K562 (cell line): ENCODE measurements around the gene CPSF4L. TPM values are rescaled to one million over a fixed set of nuclear protein-coding genes. Genes with fewer than 3 reads are reported as not detected.

Source experiments
- ATF3 ChIP-seq, 2 experiments: fragments of 450-650 bp in 1 of 2; sonication (generic) in 1 of 2; formaldehyde crosslinking in 1 of 2; IDR thresholded peaks in 1 of 2; conservative IDR thresholded peaks in 1 of 2; 2 replicates each; pipeline versions ENCODE4 v1.6.1 to v1.8.1; 2016 to 2023; ENCODE audit warnings: mild to moderate bottlenecking in 2 of 2, moderate library complexity in 2 of 2, inconsistent platforms in 1 of 2, missing genetic modification reagents in 1 of 2
- ATF7 ChIP-seq: fragments of 450-650 bp; IDR thresholded peaks from 2 replicates; pipeline ENCODE4 v1.7.1; 2014; ENCODE audit warnings: mild to moderate bottlenecking, moderate library complexity
- CBX5 ChIP-seq: IDR thresholded peaks from 2 replicates; pipeline ENCODE4 v1.6.1; 2014; ENCODE audit warnings: low read depth, borderline replicate concordance
- GATA2 ChIP-seq: sonication (generic); formaldehyde crosslinking; IDR thresholded peaks from 2 replicates; pipeline ENCODE4 v1.4.0; 2020; ENCODE audit warnings: mild to moderate bottlenecking, missing genetic modification reagents
- GTF2E2 ChIP-seq: fragments of 200-800 bp; sonication (Bioruptor generic); IDR thresholded peaks from 2 replicates; pipeline ENCODE4 v1.6.1; 2016; ENCODE audit warnings: missing genetic modification characterization, missing compliant biosample characterization
- HDAC3 ChIP-seq: fragments of 450-650 bp; IDR thresholded peaks from 2 replicates; pipeline ENCODE4 v1.6.1; 2018; ENCODE audit warnings: borderline replicate concordance, mild to moderate bottlenecking, moderate library complexity; ENCODE audit not compliant: partially characterized antibody
- JUND ChIP-seq, 2 experiments: IDR thresholded peaks; 2 replicates in 1 of 2; 3 replicates in 1 of 2; pipeline ENCODE4 v1.6.1; 2011; ENCODE audit warnings: borderline replicate concordance in 2 of 2, low read depth in 2 of 2, low read length in 2 of 2, improper control_type of control experiment in 1 of 2, missing biosample characterization in 1 of 2, missing genetic modification characterization in 1 of 2, missing genetic modification reagents in 1 of 2
- MITF ChIP-seq: IDR thresholded peaks from 2 replicates; pipeline ENCODE4 v1.6.1; 2014; ENCODE audit warnings: antibody characterized with exemption
- MXI1 ChIP-seq: IDR thresholded peaks from 2 replicates; pipeline ENCODE4 v1.6.1; 2011; ENCODE audit warnings: low read depth, mild to moderate bottlenecking, improper control_type of control experiment, low read length
- PML ChIP-seq: IDR thresholded peaks from 2 replicates; pipeline ENCODE4 v1.6.1; 2012; ENCODE audit warnings: low read length, inconsistent platforms
- SMARCA4 ChIP-seq: fragments of 450-650 bp; IDR thresholded peaks from 2 replicates; pipeline ENCODE4 v1.6.1; 2016
- ZNF133 ChIP-seq: fragments of 250-450 bp; sonication (Bioruptor Pico); IDR thresholded peaks from 2 replicates; pipeline ENCODE4 v1.4.0; 2020; ENCODE audit warnings: mild to moderate bottlenecking
- ZNF24 ChIP-seq: fragments of 450-650 bp; IDR thresholded peaks from 2 replicates; pipeline ENCODE4 v1.6.1; 2016
- ZNF395 ChIP-seq: fragments of 200-800 bp; sonication (Bioruptor generic); IDR thresholded peaks from 2 replicates; pipeline ENCODE4 v1.6.1; 2017; ENCODE audit warnings: missing genetic modification characterization, missing compliant biosample characterization
- ZNF589 ChIP-seq: fragments of 200-800 bp; sonication (Bioruptor generic); IDR thresholded peaks from 2 replicates; pipeline ENCODE4 v1.6.1; 2016; ENCODE audit warnings: low read depth, missing genetic modification characterization, missing compliant biosample characterization
- polyA plus RNA-seq, 8 experiments: library from polyadenylated mRNA; depleted of rRNA in 4 of 8; stranded (reverse) in 5 of 8; unstranded in 3 of 8; fragments of >200 nt; fragmentation: Nextera tagmentation in 2 of 8; fragmentation: Illumina TruSeq in 1 of 8; extraction: Ambion mirVana in 2 of 8; extraction: Trizol in 1 of 8; gene quantifications; 2 replicates each; pipeline versions ENCODE4 v1.2.1 to v1.2.3, GENCODE V29; 2011 to 2014; ENCODE audit warnings: inconsistent platforms in 1 of 8, missing spikeins in 1 of 8
- total RNA-seq, 7 experiments: library from RNA; depleted of rRNA in 6 of 7; stranded (reverse); fragments of >200 nt in 6 of 7; fragmentation: Illumina TruSeq in 2 of 7; extraction: Trizol in 2 of 7; gene quantifications; 2 replicates each; pipeline versions ENCODE4 v1.2.1 to v1.2.3, GENCODE V29; 2011 to 2021; ENCODE audit warnings: low replicate concordance in 1 of 7

The CPSF4L gene
- total and polyA plus RNA-seq, 9 of the 15 experiments (the other 6 are each of a cell fraction or from before 2014, with no cell fraction given) = not detected

- TF ChIP-seq CBX5 (no peak), ZNF589 (CRISPR knock-in tag) (no peak), ATF3 (IDR thresholded peaks at IDR 0.05) (peak; percentile 46; the same call in 1 of the 2 replicates), ATF3 (CRISPR knock-in tag; conservative IDR thresholded peaks at IDR 0.05) (no peak), JUND (IDR thresholded peaks at IDR 0.05; ENCODE audit: borderline replicate concordance, low read depth, low read length) (0 out of 2 replicates have a peak, but pooled peaks have one; percentile 24), JUND (tag; IDR thresholded peaks at IDR 0.05; ENCODE audit: borderline replicate concordance, low read depth, low read length) (no peak), ZNF395 (no peak), SMARCA4 (peak; percentile 34; the same call in 1 of the 2 replicates), GATA2 (CRISPR knock-in tag) (0 out of 2 replicates have a peak, but pooled peaks have one; percentile 16), ZNF24 (no peak), PML (no peak), GTF2E2 (tag) (no peak), MXI1 (no peak), ZNF133 (CRISPR knock-in tag) (no peak), MITF (no peak), HDAC3 (no peak), ATF7 (no peak)
These were observed 36.5 kb upstream of the CPSF4L start (continued) for GRCh38 chr17:73297934-73298861.
